NCI-H1092 treated with DMSO at 0.1 percent for 48 hours (cell line): ENCODE results near the gene PRR13.
"Not testable (repeated sequence)": the region's sequence is repeated elsewhere in the genome, so short reads cannot be mapped to it uniquely, and the experiment has no call there.

Experiments used
- DNase-seq: peaks from one replicate; lab custom pipeline; 2025; lab: John Stamatoyannopoulos, UW

The PRR13 gene

DNA sequence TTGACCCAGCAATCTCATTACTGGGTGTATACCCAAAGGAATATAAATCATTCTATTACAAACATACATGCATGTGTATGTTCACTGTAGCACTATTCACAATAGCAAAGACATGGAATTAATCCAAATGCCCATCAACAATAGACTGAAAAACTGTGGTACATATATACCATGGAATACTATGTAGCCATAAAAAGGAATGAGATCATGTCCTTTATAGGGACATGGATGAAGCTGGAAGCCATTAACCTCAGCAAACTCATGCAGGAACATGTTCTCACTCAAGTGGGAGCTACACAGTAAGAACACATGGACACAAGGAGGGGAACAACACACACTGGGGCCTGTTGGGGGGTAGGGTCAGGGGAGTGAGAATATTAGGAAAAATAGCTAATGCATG is 2.0 kb upstream of the PRR13 start:
- not testable (repeated sequence) for DNase-seq

DNA sequence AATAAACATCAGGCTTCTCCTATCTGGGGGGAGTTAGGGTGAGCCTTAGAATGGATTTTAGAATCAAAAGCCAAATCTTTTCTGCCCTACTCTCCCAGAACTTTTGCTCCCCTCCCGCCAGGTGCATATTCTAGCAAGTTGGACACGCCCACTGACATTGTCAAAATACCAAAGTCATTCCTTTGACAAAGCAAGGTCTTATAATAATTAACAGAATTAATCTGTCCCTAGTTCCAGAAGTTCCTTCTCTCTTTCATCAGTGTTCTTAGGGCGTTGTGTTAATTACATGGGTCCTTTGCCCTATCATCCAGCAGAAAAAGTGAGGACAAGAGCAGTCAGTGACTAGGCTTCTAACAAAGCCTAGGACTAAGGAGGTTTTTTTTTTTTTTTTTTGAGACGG is 2.4 kb downstream of the PRR13 start:
- no peak for DNase-seq

DNA sequence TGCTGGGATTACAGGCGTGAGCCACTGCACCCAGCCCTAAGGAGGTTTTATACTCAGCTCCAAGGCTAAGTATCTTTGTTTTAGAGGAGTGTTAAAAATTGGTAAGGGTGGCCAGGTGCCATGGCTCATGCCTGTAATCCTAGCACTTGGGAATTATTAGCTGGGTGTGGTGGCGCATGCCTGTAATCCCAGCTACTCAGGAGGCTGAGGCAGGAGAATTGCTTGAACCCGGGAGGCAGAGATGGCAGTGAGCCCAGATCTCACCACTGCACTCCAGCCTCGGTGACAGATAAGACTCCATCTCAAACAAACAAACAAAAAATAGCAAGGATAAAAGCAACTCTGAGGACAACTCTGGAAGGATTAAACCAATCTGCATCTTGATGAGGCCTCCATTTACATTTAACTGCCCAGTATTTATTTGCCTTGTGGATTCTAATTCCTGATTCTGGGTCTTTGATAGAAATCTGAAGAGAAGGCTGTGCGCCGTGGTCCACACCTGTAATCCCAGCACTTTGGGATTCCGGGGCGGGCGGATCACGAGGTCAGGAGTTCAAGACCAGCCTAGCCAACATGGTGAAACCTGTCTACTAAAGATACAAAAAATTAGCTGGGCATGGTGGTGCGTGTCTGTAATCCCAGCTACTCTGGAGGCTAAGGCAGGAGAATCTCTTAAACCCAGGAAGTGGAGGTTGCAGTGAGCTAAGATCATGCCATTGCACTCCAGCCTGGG is 3.2 kb downstream of the PRR13 start:
- not testable (repeated sequence) for DNase-seq

DNA sequence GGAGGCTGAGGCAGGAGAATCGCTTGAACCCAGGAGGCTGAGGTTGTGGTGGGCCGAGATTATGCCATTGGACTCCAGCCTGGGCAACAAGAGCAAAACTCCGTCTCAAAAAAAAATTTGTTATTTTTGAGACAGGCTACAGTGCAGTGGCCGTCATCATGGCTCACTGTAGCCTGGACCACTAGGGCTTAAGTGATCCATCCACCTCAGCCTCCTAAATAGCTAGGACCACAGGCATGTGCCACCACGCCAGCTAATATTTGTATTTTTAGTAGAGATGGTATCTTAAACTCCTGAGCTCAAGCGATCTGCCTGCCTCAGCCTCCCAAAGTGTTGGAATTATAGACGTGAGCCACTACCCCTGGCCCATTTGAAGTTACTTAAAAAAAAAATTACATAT is 9.4 kb downstream of the PRR13 start:
- DNase-seq = no peak

DNA sequence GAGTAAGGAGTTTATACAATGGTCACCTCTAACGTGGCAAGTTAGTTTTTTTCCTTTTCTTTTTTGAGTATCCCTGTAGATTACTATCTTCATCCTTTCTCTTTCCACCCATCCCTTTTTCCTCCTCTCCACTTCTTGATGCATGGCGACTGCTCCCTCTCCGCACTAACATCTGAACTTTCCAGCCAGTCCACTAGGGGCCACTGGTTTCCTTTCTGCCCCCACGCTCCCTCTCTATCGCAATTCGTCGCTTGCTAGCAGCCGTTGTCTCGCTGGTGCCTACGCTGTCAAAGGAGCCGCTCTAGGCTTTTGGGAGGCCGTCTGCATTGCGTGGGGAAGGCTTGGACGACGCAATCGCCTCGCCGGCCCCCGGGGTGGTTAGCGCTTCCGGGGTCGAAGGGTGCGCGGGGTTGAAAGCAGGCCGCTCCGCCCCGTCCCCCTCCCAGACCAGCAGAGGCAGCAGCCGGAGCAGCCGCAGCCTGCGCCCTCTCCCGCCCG is 10.2 kb downstream of the PRR13 start, which contains the start of gene PCBP2:
Gene PCBP2, plus strand, starts transcription at position 442 of the 498 bp plus-strand sequence. CDS start 2,699 bp downstream, outside the sequence.
- peak; percentile 96 for DNase-seq

DNA sequence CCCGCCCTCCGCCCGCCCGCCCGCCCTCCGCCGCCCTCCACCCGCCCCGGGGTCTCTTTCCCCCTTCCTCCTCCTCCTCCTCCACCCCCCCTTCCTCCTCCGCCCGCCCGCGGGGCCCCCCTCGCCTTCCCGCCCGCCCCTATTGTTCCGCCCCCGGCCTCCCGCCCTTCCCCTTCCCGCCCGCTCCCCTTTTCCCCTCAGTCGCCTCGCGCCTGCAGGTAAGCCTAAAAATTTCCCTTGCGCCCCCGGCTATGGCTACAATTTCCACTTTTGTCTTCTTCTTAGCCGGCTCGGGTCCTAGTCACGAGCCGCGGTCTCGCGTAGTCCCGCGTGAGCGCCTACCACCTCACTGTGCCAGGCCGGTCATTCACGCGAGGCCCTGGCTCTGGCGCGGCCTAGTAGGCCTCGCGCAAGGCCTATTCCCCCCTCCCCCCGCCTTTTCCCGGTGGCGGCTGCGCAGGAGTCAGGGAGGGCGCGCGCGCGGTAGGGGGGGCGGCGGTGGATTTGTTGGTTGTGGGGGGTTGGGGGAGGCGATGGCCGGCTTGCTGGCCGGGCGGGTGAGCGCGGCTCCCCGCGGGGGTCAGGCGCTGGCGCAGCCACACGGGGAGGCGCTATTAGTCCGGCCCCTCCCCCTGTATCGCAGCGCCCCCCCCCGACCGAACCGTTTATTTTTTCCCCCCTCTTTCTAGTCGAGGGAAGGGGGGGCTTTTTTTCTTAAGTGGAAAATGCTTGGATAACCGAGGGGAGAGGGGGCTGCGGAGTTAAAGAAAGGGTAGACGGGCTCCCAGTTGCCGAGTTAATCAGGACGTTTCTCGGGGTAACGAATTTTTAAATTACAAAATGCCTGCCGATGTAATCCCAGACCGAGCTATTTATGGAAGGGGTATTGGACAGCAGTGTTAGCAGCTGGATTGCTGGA is 10.9 kb downstream of the PRR13 start:
- peak; percentile 66 for DNase-seq

DNA sequence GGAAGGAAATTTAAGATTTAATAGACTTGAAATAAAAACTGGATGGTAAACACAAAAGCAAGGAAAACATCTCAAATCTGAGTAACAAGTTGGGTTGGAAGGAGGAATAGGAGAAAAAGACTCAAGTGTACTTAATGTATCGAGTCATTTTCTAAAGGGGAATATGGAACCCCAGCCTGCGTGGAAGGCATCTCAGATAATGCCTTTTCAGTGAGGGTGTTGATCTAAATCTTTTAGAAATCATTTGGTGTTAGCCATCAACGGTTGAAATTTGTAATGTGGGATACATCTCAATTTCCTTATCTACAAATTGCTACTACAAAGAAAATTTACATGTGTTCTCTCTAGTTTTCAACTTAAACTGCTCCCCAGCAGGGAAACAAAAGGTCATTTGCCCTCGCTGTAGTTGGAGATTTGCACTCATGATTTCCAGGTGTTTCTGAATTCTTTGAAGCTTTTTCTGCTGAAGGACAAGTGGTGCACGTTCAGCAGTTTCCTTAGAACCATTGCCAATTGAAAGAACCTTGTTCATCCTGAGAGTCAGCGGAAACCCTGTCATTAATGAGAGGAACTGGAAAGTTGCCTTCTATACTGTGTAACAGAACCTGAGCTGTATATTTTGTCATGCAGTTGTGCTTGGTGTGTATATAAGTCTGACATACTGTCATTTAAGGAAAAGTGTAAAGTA is 12.6 kb downstream of the PRR13 start:
- DNase-seq = no peak

DNA sequence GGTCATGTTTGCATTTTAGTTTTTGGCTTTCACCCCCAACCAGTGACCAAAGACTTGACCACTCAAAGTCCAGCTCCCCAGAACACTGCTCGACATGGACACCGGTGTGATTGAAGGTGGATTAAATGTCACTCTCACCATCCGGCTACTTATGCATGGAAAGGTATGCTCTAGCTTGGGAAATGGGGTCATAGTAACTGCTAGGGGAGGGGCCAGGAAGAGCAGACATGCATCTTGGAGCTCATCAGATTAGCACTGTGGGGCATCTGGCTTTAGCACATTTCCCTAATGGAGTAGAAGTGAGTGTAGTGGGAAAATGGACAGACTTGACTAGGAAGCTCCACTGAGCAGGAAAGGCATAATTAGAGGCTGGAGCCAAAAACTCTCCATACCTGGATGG is 13.2 kb downstream of the PRR13 start:
- no peak for DNase-seq

DNA sequence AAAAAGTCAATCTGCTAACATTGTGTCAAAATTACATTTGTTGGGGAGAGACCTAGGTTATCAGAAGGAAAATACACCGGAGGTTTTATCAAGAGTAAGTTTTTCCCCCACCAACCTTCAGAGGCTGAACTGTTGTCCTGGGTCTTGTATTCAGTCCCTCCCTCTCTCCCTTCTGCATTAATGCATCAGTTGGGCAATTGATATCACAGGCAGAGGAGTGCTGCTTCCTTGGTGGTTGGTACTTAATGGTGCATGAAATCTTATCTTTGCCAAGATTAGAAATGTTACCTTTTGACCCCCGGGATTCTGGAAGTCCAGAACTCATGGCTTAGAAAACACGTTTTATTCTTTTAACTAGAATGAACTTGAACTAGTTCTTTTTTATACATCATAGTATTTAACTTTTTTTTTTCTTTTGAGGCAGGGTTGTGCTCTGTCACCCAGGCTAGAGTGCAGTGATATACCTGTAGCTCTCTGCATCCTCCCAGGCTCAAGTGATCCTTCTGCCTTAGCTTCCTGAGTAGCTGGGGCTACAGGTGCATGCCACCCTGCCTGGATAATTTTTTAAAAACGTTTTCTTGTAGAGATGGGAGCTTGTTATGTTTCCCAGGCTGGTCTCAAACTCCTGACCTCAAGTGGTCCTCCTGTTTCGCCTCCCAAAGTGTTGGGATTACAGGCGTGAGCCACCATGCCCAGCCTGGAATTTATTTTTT is 15.3 kb downstream of the PRR13 start:
- DNase-seq = no peak

DNA sequence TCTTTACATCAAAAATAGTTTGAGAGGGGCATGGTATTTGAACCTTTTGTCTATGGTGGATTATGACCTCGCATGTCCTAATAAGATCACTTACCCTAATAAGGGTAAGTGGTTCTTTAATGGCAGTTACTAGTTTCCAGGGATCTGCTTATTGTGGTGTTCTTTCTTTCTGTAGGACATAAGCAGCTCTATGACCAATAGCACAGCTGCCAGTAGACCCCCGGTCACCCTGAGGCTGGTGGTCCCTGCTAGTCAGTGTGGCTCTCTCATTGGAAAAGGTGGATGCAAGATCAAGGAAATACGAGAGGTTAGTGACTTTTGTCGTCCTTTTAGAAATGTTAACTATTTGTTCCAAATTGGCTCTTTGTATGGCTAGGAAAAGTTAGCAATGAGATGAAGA is 17.6 kb downstream of the PRR13 start:
- DNase-seq = no peak

DNA sequence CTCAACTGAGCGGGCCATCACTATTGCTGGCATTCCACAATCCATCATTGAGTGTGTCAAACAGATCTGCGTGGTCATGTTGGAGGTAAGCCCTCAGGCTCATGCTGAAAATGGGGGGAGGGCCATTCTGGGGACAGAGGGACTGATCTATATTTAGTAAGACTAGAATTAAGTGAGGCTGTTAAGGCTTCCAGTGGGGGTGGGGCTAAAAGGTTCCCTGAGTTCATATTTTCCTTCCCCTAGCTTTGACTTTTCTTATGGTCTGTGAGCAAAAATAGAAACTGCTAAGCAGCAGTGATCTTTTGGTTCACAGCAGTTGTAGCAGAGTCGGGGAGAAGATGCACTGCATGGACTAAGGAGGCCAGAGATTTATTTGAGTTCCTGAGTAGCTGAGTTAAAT is 19.5 kb downstream of the PRR13 start:
- no peak for DNase-seq

DNA sequence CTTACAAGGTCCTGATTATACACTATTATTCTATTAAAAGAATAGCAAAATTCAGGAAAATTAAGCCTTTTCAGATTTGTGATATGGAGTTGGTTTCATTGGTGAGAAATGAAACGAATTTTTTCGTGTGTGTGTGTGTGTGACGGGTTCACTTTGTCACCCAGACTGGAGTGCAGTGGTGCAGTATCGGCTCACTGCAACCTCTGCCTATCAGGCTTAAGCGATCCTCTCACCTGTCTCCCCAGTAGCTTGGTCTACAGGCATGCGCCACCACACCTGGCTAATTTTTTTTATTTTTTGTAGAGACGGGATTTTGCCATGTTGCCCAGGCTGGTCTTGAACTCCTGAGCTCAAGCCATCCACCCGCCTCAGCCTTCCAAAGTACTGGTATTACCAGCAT is 20.1 kb downstream of the PRR13 start:
- DNase-seq = no peak

DNA sequence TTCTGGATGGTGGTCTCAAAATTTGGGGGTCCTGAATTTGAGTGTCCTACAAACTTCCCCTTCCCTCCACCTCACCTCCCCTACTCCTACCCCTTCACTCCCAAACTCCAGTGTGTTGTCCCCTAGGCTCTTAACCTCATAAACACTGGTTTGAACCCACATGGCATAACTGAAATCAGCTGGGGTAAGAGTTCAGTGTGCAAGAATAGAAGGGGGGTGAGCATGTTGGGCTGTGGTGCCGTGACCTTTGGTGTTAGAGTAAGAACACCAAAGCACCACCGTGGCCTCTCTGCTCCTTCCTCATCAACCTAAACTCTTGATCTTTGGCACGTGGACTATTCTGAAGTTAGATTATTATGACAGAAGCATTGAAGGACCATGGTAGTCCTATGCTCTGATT is 21.4 kb downstream of the PRR13 start:
- no peak for DNase-seq

DNA sequence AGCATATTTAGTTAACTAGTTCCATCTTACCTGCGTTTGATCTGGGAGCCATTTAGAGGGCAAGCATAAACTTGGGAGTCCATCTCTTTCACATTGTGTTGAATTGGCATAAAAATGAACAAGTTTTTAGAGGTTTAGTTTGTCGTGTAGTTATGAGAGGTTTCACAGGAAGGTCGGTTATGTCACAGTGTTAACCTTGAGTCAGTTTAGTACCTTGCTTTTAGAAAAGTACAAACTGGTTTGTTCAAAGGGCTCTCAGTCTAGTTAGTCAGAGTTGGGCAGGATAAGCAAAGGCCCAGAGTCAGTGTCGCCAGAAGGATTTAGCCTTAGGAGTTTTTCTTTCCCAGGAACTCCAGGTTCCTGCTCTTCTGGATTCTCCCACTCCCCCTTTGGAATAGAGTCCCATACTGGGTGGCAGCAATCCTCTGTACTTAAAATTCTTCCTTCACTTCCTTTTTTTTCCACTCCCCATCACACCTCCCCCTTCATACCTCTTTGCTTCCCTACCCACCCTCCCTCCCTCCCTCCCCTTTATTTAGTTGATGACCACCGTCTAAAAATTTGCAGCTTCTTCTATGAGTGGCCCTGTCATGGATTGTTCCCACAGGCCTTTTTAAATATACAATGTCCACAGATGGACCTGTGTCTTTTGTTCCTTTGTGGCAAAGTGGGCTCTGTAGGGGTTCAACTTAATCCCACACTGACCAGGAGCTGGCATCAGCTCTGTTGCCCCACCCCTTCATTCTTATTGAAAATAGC is 22.4 kb downstream of the PRR13 start:
- DNase-seq = no peak

DNA sequence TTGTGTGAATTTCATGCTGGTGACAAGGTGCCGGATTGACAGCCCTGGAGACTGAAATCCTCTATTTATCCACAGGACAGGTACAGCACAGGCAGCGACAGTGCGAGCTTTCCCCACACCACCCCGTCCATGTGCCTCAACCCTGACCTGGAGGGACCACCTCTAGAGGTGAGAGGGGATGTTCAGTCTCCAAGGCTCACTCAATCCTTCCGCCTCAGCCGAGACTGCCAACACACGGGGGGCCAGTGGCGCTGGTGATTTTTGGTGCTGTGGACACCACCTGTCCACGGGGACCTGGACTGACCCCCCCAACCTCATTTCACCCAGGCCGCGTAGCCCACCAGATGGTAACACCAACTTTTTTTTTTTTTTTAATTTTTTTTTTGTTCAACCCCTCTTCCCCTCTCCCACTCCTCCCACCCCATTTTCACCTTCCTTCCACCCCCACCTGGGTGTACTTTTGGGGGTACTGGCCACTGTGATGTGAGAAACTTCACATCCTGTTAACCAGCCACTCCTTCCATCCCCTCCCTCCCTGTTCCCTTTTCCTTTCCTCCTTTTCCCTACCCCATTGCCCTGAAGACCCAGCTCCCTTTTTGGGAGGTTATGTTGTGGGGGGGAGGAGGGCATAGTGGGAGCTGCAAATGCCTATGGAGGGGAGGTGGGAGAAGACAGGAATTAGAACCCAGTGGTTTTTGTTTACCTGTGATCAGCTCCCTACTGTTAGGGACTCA is 23.3 kb downstream of the PRR13 start:
- no peak for DNase-seq

DNA sequence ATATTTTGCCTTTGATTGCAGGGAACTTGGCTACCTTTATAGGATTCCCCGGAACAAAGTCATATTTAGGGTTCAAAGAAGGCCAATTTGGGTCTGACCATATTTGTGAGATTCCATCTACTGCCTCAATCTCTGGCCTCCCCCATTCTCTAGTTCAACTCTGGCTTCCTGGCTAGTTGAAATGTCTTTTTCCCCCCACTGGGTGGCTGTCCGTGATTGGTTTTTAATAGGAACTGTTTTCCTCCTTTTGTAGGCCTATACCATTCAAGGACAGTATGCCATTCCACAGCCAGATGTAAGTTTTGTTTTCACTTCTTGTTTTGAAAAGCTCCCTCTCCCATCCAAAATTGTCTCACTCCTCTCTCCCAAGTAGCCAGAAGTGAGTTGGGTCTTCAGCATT is 24.1 kb downstream of the PRR13 start:
- no peak for DNase-seq

DNA sequence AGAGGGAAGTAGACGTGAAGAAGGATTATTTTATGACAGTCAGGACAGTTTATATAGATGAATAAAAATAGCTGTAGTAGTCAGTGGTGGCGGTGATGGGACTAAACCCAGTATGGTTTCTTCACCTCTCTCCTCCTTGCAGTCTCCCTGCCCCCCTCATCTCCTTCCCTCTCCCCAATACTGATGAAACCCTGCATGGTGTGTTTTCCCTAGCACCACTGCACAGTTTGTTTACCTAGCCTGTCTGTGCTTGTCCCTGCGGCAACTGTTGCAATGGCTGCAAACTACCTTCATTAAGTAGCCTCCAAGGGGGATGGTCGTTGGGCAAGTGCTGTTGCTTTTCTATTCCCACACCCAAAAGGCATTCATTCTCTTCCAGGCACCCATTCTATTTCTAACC is 25.1 kb downstream of the PRR13 start:
- no peak for DNase-seq

DNA sequence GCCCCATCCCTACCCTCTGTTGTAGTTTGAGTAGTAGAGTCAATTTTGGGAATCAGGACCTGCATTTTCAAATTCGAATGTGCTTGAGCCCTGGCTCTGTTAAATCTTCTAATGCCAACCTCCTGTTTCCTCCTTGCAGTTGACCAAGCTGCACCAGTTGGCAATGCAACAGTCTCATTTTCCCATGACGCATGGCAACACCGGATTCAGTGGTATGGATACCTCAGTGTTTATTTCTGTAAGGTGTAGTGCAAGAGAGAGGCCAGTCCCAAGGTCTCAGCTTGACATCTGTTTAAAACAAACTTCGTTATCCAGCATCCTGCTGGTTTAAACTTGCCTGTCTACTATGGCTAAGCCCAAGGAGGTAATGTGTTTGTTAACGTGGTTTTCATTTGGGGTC is 25.5 kb downstream of the PRR13 start:
- DNase-seq = no peak

DNA sequence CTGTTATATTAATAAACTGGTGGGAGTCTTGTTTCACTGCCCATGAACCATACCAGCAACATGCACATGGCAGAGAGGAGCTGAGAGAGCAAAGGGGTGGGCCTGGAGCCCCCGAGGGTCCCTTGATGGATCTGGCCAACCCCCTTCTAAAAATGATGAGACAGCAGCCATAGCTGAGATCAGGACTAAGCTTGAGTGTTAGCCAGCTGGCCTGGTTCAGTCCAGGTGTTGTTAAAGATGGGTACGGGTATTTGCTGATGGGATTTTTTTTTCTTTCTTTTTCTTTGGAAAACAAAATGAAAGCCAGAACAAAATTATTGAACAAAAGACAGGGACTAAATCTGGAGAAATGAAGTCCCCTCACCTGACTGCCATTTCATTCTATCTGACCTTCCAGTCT is 26.3 kb downstream of the PRR13 start:
- DNase-seq = no peak

DNA sequence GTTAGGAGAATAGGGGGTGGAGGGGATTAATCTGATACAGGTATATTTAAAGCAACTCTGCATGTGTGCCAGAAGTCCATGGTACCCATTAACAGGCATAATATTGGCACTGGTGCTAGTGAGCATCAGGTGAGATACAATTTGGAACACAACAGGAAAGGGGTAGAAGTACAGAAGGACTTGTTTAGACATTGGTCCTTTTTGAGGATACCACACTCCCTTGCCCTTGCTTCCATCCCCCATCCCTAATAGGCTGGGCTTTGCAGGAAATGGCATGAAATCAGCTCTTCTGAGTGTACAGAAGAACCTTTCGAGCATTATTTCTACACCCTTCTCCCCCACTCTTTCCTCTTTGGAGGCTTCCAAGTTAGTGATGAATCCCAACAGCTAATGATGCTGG is 26.7 kb downstream of the PRR13 start:
- DNase-seq = no peak
